ENCODE results near the gene GALE.
"Not testable (repeated sequence)": the region's sequence is repeated elsewhere in the genome, so short reads cannot be mapped to it uniquely, and the experiment has no call there.

Gene GALE

GRCh38 chr1:23795676-23796465, 4.7 kb downstream of the GALE start:
- TF ChIP-seq CTCF (IDR thresholded peaks at IDR 0.05; ENCODE audit: control insufficient read depth, extremely low read depth, insufficient read depth), result no peak
- H3K4me3 ChIP-seq (ENCODE audit: low read depth, low read length), result no peak overlapping the region
- DNase-seq (ENCODE audit: low read depth), result no peak

GRCh38 chr1:23794732-23795182, 5.8 kb downstream of the GALE start:
- not testable (repeated sequence) for DNase-seq (ENCODE audit: low read depth); H3K4me3 ChIP-seq (ENCODE audit: low read depth, low read length)

GRCh38 chr1:23793861-23794731, 6.5 kb downstream of the GALE start:
- DNase-seq (ENCODE audit: low read depth), result no peak
- no peak overlapping the region for H3K4me3 ChIP-seq (ENCODE audit: low read depth, low read length)
- no peak for TF ChIP-seq CTCF (IDR thresholded peaks at IDR 0.05; ENCODE audit: control insufficient read depth, extremely low read depth, insufficient read depth)

GRCh38 chr1:23793018-23793781, 7.4 kb downstream of the GALE start:
- H3K4me3 ChIP-seq (ENCODE audit: low read depth, low read length), result peak overlapping the region; percentile 85
- no peak for DNase-seq (ENCODE audit: low read depth)
- TF ChIP-seq CTCF (IDR thresholded peaks at IDR 0.05; ENCODE audit: control insufficient read depth, extremely low read depth, insufficient read depth), result no peak

GRCh38 chr1:23792151-23792945, 8.2 kb downstream of the GALE start:
- no peak for DNase-seq (ENCODE audit: low read depth)
- no peak for TF ChIP-seq CTCF (IDR thresholded peaks at IDR 0.05; ENCODE audit: control insufficient read depth, extremely low read depth, insufficient read depth)
- peak overlapping the region; percentile 85 for H3K4me3 ChIP-seq (ENCODE audit: low read depth, low read length)

GRCh38 chr1:23791516-23792047, 9.0 kb downstream of the GALE start:
- no peak for DNase-seq (ENCODE audit: low read depth)
- peak overlapping the region; percentile 85 for H3K4me3 ChIP-seq (ENCODE audit: low read depth, low read length)

More at GRCh38 chr1:23791516-23792047, 9.0 kb downstream of the GALE start:
- no peak for TF ChIP-seq CTCF (IDR thresholded peaks at IDR 0.05; ENCODE audit: control insufficient read depth, extremely low read depth, insufficient read depth)
